WTC11 (cell line): ENCODE results near the gene TBX2.

ENCODE experiments used
- ATF1 ChIP-seq: sonication (generic); formaldehyde crosslinking; IDR thresholded peaks from 2 replicates; pipeline ENCODE4 v1.8.1; 2023; ENCODE audit warnings: mild to moderate bottlenecking, moderate library complexity, missing genetic modification reagents
- CREM ChIP-seq: sonication (generic); formaldehyde crosslinking; IDR thresholded peaks from 2 replicates; pipeline ENCODE4 v1.8.1; 2022; ENCODE audit warnings: mild to moderate bottlenecking, missing genetic modification reagents, moderate library complexity
- ESRRA ChIP-seq: sonication (generic); formaldehyde crosslinking; IDR thresholded peaks from 2 replicates; pipeline ENCODE4 v1.8.1; 2022; ENCODE audit warnings: mild to moderate bottlenecking, missing genetic modification reagents, borderline replicate concordance
- MAX ChIP-seq: sonication (generic); formaldehyde crosslinking; IDR thresholded peaks from 2 replicates; pipeline ENCODE4 v1.8.0; 2022; ENCODE audit warnings: mild to moderate bottlenecking, missing genetic modification reagents
- TF ChIP-seq, protein P1 (sequence below): fragments of 200-600 bp; IDR thresholded peaks from 2 replicates; pipeline ENCODE4 v1.8.0; 2022; ENCODE audit warnings: antibody characterized with exemption

GRCh38 chr17:61380836-61381525, 18.7 kb upstream of the TBX2 start:
- TF ChIP-seq ATF1 = no peak
- TF ChIP-seq CREM (CRISPR knock-in tag) = no peak
- no peak for TF ChIP-seq MAX (CRISPR knock-in tag)
- TF ChIP-seq, protein P1, sequence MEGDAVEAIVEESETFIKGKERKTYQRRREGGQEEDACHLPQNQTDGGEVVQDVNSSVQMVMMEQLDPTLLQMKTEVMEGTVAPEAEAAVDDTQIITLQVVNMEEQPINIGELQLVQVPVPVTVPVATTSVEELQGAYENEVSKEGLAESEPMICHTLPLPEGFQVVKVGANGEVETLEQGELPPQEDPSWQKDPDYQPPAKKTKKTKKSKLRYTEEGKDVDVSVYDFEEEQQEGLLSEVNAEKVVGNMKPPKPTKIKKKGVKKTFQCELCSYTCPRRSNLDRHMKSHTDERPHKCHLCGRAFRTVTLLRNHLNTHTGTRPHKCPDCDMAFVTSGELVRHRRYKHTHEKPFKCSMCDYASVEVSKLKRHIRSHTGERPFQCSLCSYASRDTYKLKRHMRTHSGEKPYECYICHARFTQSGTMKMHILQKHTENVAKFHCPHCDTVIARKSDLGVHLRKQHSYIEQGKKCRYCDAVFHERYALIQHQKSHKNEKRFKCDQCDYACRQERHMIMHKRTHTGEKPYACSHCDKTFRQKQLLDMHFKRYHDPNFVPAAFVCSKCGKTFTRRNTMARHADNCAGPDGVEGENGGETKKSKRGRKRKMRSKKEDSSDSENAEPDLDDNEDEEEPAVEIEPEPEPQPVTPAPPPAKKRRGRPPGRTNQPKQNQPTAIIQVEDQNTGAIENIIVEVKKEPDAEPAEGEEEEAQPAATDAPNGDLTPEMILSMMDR = no peak
- TF ChIP-seq ESRRA = no peak
